Measurements from ENCODE around the gene ASIC2.

Gene ASIC2

DNA sequence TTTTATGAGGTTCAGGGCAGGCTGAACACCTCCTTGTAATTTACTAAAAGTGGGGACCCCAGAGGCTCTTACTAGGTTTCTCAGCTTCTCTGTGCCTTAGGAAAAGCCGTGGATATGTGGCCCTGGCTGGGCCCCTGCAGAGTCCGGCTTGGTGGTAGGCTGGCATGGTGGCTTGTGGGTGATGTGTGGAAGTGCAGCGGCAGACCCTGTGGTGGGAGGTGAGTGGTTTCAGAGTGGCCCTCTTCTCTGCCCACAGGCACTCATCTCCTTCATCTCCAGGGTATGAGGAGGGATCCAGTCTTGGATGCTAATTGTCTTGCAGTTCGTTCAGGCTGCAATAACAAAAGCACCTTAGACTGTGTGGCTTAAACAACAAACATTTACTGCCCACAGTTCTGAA, 58.9 kb downstream of the ASIC2 start:
- H3K9me3 ChIP-seq (ENCODE audit: control insufficient read depth, low read length), result no peaks in the 10 kb centered on the region
- peaks cover 6% of the 10 kb centered on the region for H3K4me1 ChIP-seq (ENCODE audit: control insufficient read depth, insufficient read depth, low read length)
- H3K36me3 ChIP-seq (ENCODE audit: control insufficient read depth, insufficient read depth, low read length), result no peaks in the 10 kb centered on the region

DNA sequence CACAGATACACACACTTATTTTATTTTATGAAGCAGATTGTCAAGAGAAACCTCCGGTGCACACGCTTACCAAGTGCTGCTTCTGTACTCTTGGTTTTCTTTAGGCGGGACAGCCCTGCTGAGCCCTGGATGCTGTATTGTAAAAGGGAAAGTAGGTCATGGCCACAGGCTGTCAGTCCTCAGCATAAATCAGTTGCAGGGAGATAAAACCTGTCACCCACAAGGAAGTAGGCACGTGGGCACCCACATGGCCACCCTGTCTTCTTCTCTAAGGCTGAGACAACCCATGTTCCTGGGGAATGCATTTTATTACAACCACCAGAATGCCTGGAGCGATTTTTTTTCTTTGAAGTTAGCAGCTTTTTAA, 59.3 kb downstream of the ASIC2 start:
- no peaks in the 10 kb centered on the region for H3K9me3 ChIP-seq (ENCODE audit: control insufficient read depth, low read length)
- no peak overlapping the region for H3K9ac ChIP-seq (ENCODE audit: low read length)
- H3K4me1 ChIP-seq (ENCODE audit: control insufficient read depth, insufficient read depth, low read length), result peaks cover 6% of the 10 kb centered on the region
- no peaks in the 10 kb centered on the region for H3K27me3 ChIP-seq (ENCODE audit: control insufficient read depth, insufficient read depth, low read length)
- no peaks in the 10 kb centered on the region for H3K36me3 ChIP-seq (ENCODE audit: control insufficient read depth, insufficient read depth, low read length)
- H3K4me3 ChIP-seq (ENCODE audit: low read length), result no peak overlapping the region

More for the DNA sequence above, 58.9 kb downstream of the ASIC2 start:
- H3K27me3 ChIP-seq (ENCODE audit: control insufficient read depth, insufficient read depth, low read length), result no peaks in the 10 kb centered on the region
- no peak overlapping the region for H3K4me3 ChIP-seq (ENCODE audit: low read length)
- H3K9ac ChIP-seq (ENCODE audit: low read length), result no peak overlapping the region

DNA sequence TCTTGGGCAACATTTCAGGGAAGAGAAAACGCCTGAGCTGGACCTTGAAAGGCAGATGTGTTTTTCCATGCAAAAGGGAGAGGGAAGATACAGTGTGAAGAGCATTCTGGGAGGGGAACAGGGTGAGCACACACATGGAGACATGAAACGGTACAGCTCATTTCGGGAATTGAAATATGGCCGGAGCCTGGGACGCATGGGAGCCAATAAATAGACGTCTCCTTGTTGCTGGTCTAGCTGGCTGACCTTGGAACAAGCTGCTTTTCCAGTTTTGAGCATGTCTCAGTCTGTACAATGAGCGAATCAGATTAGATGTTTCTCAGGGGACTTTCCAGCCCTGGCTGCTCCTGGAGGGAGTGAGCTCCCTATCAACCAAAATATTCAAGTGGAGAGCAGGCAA, 63.6 kb downstream of the ASIC2 start:
- no peaks in the 10 kb centered on the region for H3K36me3 ChIP-seq (ENCODE audit: control insufficient read depth, insufficient read depth, low read length)
- no peaks in the 10 kb centered on the region for H3K27me3 ChIP-seq (ENCODE audit: control insufficient read depth, insufficient read depth, low read length)
- no peaks in the 10 kb centered on the region for H3K4me1 ChIP-seq (ENCODE audit: control insufficient read depth, insufficient read depth, low read length)
- H3K9ac ChIP-seq (ENCODE audit: low read length), result no peak overlapping the region
- H3K4me3 ChIP-seq (ENCODE audit: low read length), result no peak overlapping the region
- H3K9me3 ChIP-seq (ENCODE audit: control insufficient read depth, low read length), result no peaks in the 10 kb centered on the region

GRCh38 chr17:33229028-33229427, 64.1 kb downstream of the ASIC2 start:
- Histone ChIP-seq H3K4me3 (ENCODE audit: low read length) (no peak overlapping the region), H3K27me3 (ENCODE audit: control insufficient read depth, insufficient read depth, low read length) (no peaks in the 10 kb centered on the region), H3K36me3 (ENCODE audit: control insufficient read depth, insufficient read depth, low read length) (no peaks in the 10 kb centered on the region), H3K4me1 (ENCODE audit: control insufficient read depth, insufficient read depth, low read length) (no peaks in the 10 kb centered on the region), H3K9me3 (ENCODE audit: control insufficient read depth, low read length) (no peaks in the 10 kb centered on the region), H3K9ac (ENCODE audit: low read length) (no peak overlapping the region)

DNA sequence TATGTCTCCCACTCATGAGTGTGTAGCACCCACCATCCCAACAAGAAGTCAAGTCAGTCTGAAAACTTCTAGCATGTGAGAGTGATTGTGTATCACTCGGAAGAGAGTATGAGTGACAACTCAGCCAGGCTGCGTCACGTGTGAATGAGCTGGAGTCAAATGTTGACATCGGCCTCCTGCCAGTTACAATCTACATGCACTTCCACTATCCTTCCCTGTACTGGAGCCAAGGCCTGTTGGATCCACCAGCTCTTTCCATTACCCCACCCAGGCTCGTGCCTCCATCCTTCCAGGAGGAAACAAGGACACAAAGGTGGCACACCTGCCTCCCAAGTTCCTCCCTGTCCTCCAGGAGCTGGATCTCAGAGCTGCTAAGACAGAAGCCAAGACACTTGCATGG, 64.5 kb downstream of the ASIC2 start:
- Histone ChIP-seq H3K36me3 (ENCODE audit: control insufficient read depth, insufficient read depth, low read length) (no peaks in the 10 kb centered on the region), H3K4me1 (ENCODE audit: control insufficient read depth, insufficient read depth, low read length) (no peaks in the 10 kb centered on the region), H3K9ac (ENCODE audit: low read length) (no peak overlapping the region), H3K4me3 (ENCODE audit: low read length) (no peak overlapping the region), H3K27me3 (ENCODE audit: control insufficient read depth, insufficient read depth, low read length) (no peaks in the 10 kb centered on the region), H3K9me3 (ENCODE audit: control insufficient read depth, low read length) (no peaks in the 10 kb centered on the region)

GRCh38 chr17:33227911-33228310, 65.2 kb downstream of the ASIC2 start:
- H3K4me1 ChIP-seq (ENCODE audit: control insufficient read depth, insufficient read depth, low read length), result no peaks in the 10 kb centered on the region
- no peaks in the 10 kb centered on the region for H3K9me3 ChIP-seq (ENCODE audit: control insufficient read depth, low read length)
- no peaks in the 10 kb centered on the region for H3K36me3 ChIP-seq (ENCODE audit: control insufficient read depth, insufficient read depth, low read length)
- H3K27me3 ChIP-seq (ENCODE audit: control insufficient read depth, insufficient read depth, low read length), result no peaks in the 10 kb centered on the region
- no peak overlapping the region for H3K9ac ChIP-seq (ENCODE audit: low read length)
- no peak overlapping the region for H3K4me3 ChIP-seq (ENCODE audit: low read length)

GRCh38 chr17:33225994-33226393, 67.1 kb downstream of the ASIC2 start:
- Histone ChIP-seq H3K4me3 (ENCODE audit: low read length) (no peak overlapping the region), H3K36me3 (ENCODE audit: control insufficient read depth, insufficient read depth, low read length) (no peaks in the 10 kb centered on the region), H3K9me3 (ENCODE audit: control insufficient read depth, low read length) (no peaks in the 10 kb centered on the region), H3K9ac (ENCODE audit: low read length) (no peak overlapping the region), H3K4me1 (ENCODE audit: control insufficient read depth, insufficient read depth, low read length) (no peaks in the 10 kb centered on the region), H3K27me3 (ENCODE audit: control insufficient read depth, insufficient read depth, low read length) (no peaks in the 10 kb centered on the region)

GRCh38 chr17:33225509-33225908, 67.6 kb downstream of the ASIC2 start:
- H3K9me3 ChIP-seq (ENCODE audit: control insufficient read depth, low read length), result no peaks in the 10 kb centered on the region
- H3K27me3 ChIP-seq (ENCODE audit: control insufficient read depth, insufficient read depth, low read length), result no peaks in the 10 kb centered on the region
- no peak overlapping the region for H3K4me3 ChIP-seq (ENCODE audit: low read length)
- H3K4me1 ChIP-seq (ENCODE audit: control insufficient read depth, insufficient read depth, low read length), result no peaks in the 10 kb centered on the region
- no peak overlapping the region for H3K9ac ChIP-seq (ENCODE audit: low read length)
- H3K36me3 ChIP-seq (ENCODE audit: control insufficient read depth, insufficient read depth, low read length), result no peaks in the 10 kb centered on the region

DNA sequence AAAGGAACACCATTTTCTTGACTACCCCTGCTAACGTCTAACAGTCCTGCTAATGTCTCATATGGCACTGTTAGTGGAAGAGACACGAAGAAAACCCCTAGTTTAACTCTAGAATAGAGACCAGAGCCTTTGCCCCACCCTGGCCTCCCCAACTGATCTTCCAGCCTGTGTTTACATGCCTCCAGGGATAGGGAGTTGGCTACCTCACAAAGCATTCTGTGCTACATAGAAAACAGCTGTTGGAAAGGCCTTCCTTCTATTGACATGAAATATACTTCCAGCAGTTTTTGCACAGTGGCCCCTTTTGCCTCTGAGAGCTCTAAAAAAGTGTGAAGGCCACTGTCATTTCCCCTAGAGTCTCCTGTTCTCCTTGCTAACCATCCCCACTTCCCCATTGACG, 73.1 kb downstream of the ASIC2 start:
- H3K4me3 ChIP-seq (ENCODE audit: low read length), result no peak overlapping the region
- no peak overlapping the region for H3K9ac ChIP-seq (ENCODE audit: low read length)
- no peaks in the 10 kb centered on the region for H3K4me1 ChIP-seq (ENCODE audit: control insufficient read depth, insufficient read depth, low read length)

DNA sequence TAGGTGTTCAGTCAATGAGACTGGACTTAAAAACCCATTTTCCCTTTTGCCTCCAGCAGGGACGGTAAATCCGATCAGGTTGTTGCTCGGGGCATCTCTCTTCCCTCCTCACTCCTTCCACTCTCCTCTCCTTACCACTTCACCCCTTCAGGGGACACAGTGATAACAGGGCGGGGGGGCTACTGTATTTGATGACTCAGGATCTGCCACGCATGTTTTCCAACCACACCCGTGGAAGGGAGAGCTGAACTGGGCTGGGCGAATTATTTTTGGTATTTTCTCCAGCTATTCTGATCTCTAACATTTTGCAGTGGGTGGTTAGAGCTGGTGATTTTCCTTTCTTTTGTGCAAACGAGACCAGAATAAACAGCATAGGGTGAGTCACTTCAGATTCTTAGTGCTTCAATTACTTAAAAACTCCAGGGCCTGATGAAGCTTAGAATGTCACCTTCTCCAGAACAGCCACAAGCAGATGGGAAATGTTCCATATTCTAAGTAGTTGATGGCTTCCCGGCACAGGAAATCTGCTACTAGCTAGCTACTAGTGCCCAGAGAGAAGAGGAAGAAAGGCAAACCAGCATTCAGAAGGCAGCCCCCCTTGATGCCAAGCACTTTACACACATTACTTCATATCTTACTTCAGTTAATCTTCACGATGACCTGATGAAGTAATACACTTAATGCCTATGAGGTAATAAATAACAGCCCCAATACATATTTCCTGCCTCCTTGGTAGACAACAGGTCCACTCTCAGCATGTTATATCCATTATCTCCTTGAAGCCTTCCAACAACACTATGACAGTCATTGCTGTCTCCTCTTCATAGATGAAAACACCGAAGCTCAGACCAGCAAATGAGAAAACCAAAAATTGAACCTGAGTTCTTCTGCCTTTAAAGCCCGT, 74.1 kb downstream of the ASIC2 start:
- Histone ChIP-seq H3K9ac (ENCODE audit: low read length) (no peak overlapping the region), H3K36me3 (ENCODE audit: control insufficient read depth, insufficient read depth, low read length) (no peaks in the 10 kb centered on the region), H3K4me3 (ENCODE audit: low read length) (no peak overlapping the region), H3K27me3 (ENCODE audit: control insufficient read depth, insufficient read depth, low read length) (no peaks in the 10 kb centered on the region), H3K4me1 (ENCODE audit: control insufficient read depth, insufficient read depth, low read length) (no peaks in the 10 kb centered on the region), H3K9me3 (ENCODE audit: control insufficient read depth, low read length) (no peaks in the 10 kb centered on the region)

More for the DNA sequence above, 73.1 kb downstream of the ASIC2 start:
- no peaks in the 10 kb centered on the region for H3K9me3 ChIP-seq (ENCODE audit: control insufficient read depth, low read length)
- no peaks in the 10 kb centered on the region for H3K36me3 ChIP-seq (ENCODE audit: control insufficient read depth, insufficient read depth, low read length)
- no peaks in the 10 kb centered on the region for H3K27me3 ChIP-seq (ENCODE audit: control insufficient read depth, insufficient read depth, low read length)

- Histone ChIP-seq H3K4me1 (ENCODE audit: control insufficient read depth, insufficient read depth, low read length) (no peaks in the 10 kb centered on the region), H3K27me3 (ENCODE audit: control insufficient read depth, insufficient read depth, low read length) (no peaks in the 10 kb centered on the region), H3K4me3 (ENCODE audit: low read length) (no peak overlapping the region), H3K9ac (ENCODE audit: low read length) (no peak overlapping the region), H3K9me3 (ENCODE audit: control insufficient read depth, low read length) (no peaks in the 10 kb centered on the region), H3K36me3 (ENCODE audit: control insufficient read depth, insufficient read depth, low read length) (no peaks in the 10 kb centered on the region)
Measured at GRCh38 chr17:33217891-33218290, 75.2 kb downstream of the ASIC2 start.

DNA sequence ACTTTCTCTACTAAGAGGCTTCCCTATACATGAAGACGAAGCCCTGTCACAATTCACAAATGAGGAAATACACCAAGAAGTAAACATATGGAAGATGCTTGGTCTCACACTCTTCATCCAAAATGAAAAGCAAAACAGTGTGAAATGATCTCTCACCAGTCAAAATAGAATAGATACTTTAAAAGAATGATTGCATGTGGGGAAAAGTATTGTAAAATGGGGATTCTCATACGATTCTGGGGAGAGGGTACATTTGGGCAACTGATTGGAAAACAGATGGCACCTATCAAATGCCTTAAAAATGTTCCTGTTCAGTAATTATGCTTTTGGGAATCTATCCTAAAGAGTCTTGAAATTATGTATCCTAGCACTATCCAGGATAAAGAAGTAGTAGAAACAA, 78.1 kb downstream of the ASIC2 start:
- no peak overlapping the region for H3K9ac ChIP-seq (ENCODE audit: low read length)
- no peaks in the 10 kb centered on the region for H3K4me1 ChIP-seq (ENCODE audit: control insufficient read depth, insufficient read depth, low read length)
- H3K36me3 ChIP-seq (ENCODE audit: control insufficient read depth, insufficient read depth, low read length), result no peaks in the 10 kb centered on the region
- H3K4me3 ChIP-seq (ENCODE audit: low read length), result no peak overlapping the region
- no peaks in the 10 kb centered on the region for H3K9me3 ChIP-seq (ENCODE audit: control insufficient read depth, low read length)
- H3K27me3 ChIP-seq (ENCODE audit: control insufficient read depth, insufficient read depth, low read length), result no peaks in the 10 kb centered on the region
